ENCODE data around the gene UBR1. TPM values are rescaled to one million over a fixed set of nuclear protein-coding genes. Genes with fewer than 3 reads are reported as not detected.
"Not testable (repeated sequence)": the region's sequence is repeated elsewhere in the genome, so short reads cannot be mapped to it uniquely, and the experiment has no call there.

Gene UBR1
- total RNA-seq, 1 donor from 2014 or later, result 22.3 TPM

DNA sequence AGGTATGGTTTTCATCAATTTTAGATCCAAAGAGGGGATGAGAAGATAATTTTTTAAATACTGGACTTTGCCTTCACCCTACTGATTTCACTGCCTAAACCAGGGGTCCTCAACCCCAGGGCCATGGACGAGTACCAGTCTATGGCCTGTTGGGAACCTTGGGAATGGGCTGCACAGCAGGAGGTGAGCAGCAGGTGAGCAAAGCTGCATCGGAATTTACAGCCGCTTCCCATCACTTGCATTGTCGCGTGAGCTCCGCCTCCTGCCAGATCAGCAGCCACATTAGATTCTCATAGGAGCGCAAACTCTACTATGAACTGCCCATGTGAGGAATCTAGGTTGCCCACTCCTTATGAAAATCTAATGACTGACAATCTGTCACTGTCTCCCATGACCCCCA is 109.0 kb downstream of the UBR1 start:
- peaks cover 26% of the 10 kb centered on the region for H3K4me1 Mint-ChIP-seq (ENCODE audit: low read depth)
- peaks cover 13% of the 10 kb centered on the region for H3K36me3 Mint-ChIP-seq (ENCODE audit: low read depth)
- DNase-seq (ENCODE audit: low spot score), result no peak
- no peaks in the 10 kb centered on the region for H3K9me3 Mint-ChIP-seq (ENCODE audit: low read depth)
- no peak overlapping the region for H3K27ac Mint-ChIP-seq (ENCODE audit: unreplicated experiment)
- H3K4me3 Mint-ChIP-seq (ENCODE audit: unreplicated experiment), result no peak overlapping the region
- TF ChIP-seq, protein P1, sequence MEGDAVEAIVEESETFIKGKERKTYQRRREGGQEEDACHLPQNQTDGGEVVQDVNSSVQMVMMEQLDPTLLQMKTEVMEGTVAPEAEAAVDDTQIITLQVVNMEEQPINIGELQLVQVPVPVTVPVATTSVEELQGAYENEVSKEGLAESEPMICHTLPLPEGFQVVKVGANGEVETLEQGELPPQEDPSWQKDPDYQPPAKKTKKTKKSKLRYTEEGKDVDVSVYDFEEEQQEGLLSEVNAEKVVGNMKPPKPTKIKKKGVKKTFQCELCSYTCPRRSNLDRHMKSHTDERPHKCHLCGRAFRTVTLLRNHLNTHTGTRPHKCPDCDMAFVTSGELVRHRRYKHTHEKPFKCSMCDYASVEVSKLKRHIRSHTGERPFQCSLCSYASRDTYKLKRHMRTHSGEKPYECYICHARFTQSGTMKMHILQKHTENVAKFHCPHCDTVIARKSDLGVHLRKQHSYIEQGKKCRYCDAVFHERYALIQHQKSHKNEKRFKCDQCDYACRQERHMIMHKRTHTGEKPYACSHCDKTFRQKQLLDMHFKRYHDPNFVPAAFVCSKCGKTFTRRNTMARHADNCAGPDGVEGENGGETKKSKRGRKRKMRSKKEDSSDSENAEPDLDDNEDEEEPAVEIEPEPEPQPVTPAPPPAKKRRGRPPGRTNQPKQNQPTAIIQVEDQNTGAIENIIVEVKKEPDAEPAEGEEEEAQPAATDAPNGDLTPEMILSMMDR (IDR thresholded peaks at IDR 0.05), result no peak
- no peaks in the 10 kb centered on the region for H3K27me3 Mint-ChIP-seq (ENCODE audit: low read depth)

DNA sequence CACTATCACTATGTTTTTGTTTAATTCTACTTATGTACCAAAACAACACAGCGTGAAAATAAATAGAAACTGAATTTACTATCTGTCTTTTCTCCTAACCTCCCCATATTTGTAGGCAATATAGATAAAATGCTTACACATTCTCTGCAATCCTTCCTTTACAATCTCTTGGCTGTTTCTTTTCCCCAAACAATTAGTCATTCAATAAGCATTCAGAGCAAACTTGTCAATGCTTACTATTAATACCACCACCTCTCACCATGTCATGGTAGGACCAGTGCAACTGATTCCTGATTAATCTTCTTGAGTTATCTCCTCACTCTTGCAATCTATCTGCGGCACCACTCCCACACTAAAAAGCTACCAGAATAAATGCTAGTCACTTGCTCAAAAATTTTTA is 111.3 kb downstream of the UBR1 start:
- Mint-ChIP-seq H3K27me3 (ENCODE audit: low read depth) (no peaks in the 10 kb centered on the region), H3K9me3 (ENCODE audit: low read depth) (no peaks in the 10 kb centered on the region), H3K4me3 (ENCODE audit: unreplicated experiment) (no peak overlapping the region), H3K36me3 (ENCODE audit: low read depth) (peaks cover 17% of the 10 kb centered on the region), H3K27ac (ENCODE audit: unreplicated experiment) (no peak overlapping the region), H3K4me1 (ENCODE audit: low read depth) (peaks cover 25% of the 10 kb centered on the region)
- TF ChIP-seq, protein P1 (IDR thresholded peaks at IDR 0.05), result no peak
- DNase-seq (ENCODE audit: low spot score), result no peak

DNA sequence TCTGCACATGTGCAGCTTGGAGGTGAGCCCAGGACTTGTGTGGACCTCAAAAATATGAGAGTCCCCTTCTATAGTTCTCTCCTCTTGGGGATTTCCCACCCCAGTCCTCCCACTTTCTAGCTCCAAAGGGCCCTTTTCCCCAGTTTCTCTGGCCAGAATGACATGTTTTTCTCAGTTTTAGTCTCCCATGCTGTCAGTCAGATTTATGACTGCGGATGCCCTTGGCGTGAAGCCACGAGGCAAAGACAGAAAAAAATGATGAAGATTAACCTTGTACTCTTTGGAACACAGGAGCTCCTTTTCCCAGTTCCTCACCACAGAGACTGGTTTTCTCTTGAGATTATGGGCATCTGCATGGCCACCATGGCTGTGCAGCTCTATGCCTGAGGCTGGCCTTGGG is 113.2 kb downstream of the UBR1 start:
- Mint-ChIP-seq H3K9me3 (ENCODE audit: low read depth) (no peaks in the 10 kb centered on the region), H3K36me3 (ENCODE audit: low read depth) (peaks cover 18% of the 10 kb centered on the region), H3K27me3 (ENCODE audit: low read depth) (no peaks in the 10 kb centered on the region), H3K4me1 (ENCODE audit: low read depth) (peaks cover 11% of the 10 kb centered on the region), H3K4me3 (ENCODE audit: unreplicated experiment) (no peak overlapping the region), H3K27ac (ENCODE audit: unreplicated experiment) (no peak overlapping the region)
- no peak for DNase-seq (ENCODE audit: low spot score)
- TF ChIP-seq, protein P1 (IDR thresholded peaks at IDR 0.05), result no peak

DNA sequence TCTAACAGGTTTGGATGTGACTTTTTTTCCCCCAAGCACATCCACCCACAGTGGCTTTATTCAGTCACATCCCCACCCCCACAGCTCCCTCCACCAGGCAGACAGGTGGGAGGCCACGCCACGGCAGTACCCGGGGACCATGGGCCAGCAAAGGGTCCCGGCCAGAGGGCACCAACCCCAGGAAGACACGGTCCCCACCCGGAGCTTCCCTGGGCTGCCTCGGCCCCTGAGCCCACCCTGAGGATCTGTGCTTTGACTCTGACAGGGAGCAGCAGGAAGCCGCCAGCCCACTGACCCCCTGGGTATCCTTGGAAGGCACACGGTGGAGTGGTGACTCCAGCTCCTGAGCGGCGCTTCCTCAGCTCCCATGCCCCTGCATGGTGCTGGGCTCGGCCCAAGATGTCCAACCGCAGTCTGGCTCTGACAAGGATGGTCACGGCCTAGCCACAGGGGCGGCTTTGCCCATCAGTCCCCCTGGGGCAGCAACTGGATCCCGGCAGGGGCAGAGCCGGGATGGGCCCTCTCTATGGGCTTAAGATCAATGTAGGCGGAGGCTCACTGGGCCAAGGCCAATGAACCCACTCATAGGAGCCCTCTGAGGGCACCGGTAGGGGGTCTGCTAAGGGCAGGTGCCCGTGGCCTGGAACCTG is 119.0 kb downstream of the UBR1 start:
- TF ChIP-seq, protein P1 (IDR thresholded peaks at IDR 0.05), result no peak
- Mint-ChIP-seq H3K9me3 (ENCODE audit: low read depth) (no peaks in the 10 kb centered on the region), H3K27ac (ENCODE audit: unreplicated experiment) (no peak overlapping the region), H3K36me3 (ENCODE audit: low read depth) (peaks cover 22% of the 10 kb centered on the region), H3K4me1 (ENCODE audit: low read depth) (no peaks in the 10 kb centered on the region), H3K27me3 (ENCODE audit: low read depth) (no peaks in the 10 kb centered on the region), H3K4me3 (ENCODE audit: unreplicated experiment) (no peak overlapping the region)
- no peak for DNase-seq (ENCODE audit: low spot score)

DNA sequence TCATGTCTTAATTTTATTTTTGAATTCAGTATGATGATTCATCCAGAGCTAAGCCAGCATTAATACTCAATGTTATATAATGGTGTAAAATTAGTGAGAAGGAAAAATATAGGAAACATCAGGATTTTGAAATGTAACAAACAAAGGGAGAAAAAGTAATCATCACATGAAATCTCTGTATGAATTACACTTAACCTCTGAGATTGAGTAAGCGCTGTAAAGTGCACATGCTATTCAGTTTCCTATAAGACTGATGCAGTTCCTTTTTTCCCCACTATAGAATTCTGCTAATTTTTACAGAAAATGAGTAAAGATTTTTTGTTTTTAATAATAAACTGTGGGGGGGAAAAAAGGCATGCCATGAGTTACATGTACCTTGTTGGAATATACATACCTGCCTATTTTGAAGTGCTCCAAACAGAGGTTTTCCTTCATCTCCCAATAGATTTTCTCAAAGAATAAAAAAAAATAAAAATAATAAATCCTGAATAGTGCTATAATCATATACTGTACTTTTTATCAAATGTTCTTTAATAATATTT is 121.3 kb downstream of the UBR1 start:
- Mint-ChIP-seq H3K9me3 (ENCODE audit: low read depth) (no peaks in the 10 kb centered on the region), H3K4me1 (ENCODE audit: low read depth) (no peaks in the 10 kb centered on the region), H3K4me3 (ENCODE audit: unreplicated experiment) (no peak overlapping the region), H3K27me3 (ENCODE audit: low read depth) (no peaks in the 10 kb centered on the region), H3K36me3 (ENCODE audit: low read depth) (peaks cover 24% of the 10 kb centered on the region), H3K27ac (ENCODE audit: unreplicated experiment) (no peak overlapping the region)
- TF ChIP-seq, protein P1 (IDR thresholded peaks at IDR 0.05), result peak; percentile 59
- no peak for DNase-seq (ENCODE audit: low spot score)

DNA sequence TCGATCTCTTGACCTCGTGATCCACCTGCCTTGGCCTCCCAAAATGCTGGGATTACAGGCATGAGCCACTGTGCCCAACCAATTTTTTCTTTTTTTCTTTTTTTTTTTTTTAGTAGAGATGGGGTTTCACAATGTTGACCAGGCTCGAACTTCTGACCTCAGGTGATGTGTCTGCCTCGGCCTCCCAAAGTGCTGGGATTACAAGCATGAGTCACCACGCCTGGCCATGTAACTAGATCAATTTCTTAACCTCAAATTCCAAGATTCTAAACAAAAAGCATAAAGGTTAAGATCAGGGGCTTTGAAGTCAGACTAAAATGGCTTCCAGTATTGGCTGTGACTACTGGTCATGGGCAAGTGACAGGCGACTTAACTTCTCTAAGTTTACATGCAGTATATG is 126.7 kb downstream of the UBR1 start:
- H3K27me3 Mint-ChIP-seq (ENCODE audit: low read depth); H3K27ac Mint-ChIP-seq (ENCODE audit: unreplicated experiment); H3K4me1 Mint-ChIP-seq (ENCODE audit: low read depth); DNase-seq (ENCODE audit: low spot score); H3K9me3 Mint-ChIP-seq (ENCODE audit: low read depth); H3K4me3 Mint-ChIP-seq (ENCODE audit: unreplicated experiment): not testable (repeated sequence)
- peaks cover 42% of the 10 kb centered on the region for H3K36me3 Mint-ChIP-seq (ENCODE audit: low read depth)
